ENCODE measurements around the gene PEX5L. TPM values are rescaled to one million over a fixed set of nuclear protein-coding genes. Genes with fewer than 3 reads are reported as not detected.

The PEX5L gene
- total RNA-seq, 1 experiment from 2014 or later, result not detected

DNA sequence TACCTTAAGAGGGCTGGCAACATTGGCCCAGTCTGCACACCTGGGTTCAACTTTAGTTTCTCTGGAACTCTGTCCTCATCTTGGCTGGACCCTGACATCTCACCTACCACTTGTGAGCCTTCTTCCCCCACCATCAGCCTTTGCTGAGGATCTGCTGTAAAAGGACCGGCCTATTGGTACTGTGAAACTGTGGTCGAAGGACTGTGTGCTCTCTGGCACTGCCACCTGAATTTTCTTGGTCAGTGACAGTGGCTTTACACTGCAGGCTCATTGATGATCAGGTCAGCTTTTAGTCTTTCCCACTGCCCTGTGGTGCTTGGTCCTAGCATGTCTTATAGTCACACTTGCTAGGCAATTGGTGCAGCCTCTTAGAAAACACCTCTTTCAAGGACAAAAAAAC is 86.9 kb downstream of the PEX5L start:
- CTCF ChIA-PET, result no interaction called here
- Histone ChIP-seq H2AFZ (ENCODE audit: low read depth, low read length, poor library complexity, severe bottlenecking) (no peak overlapping the region), H3K9ac (ENCODE audit: low read length) (no peak overlapping the region), H4K20me1 (ENCODE audit: insufficient read depth) (no peaks in the 10 kb centered on the region), H3K9me2 (ENCODE audit: insufficient read depth) (no peaks in the 10 kb centered on the region), H3K9me3 (ENCODE audit: control insufficient read depth in 1 of 2, insufficient read depth in 1 of 2, low read depth in 1 of 2, low read length in 2 of 2) (no peaks in the 10 kb centered on the region), H3K4me1 (ENCODE audit: control insufficient read depth in 1 of 2, insufficient read depth in 2 of 2, low read length in 2 of 2) (no peaks in the 10 kb centered on the region), H3K4me2 (ENCODE audit: low read length) (no peak overlapping the region), H3K4me3 (replicated peaks in 1 of 2; ENCODE audit: low read depth in 1 of 2, low read length in 2 of 2) (no peak overlapping the region), H3K27me3 (ENCODE audit: insufficient read depth, low read length) (peaks cover 42% of the 10 kb centered on the region), H3K36me3 (ENCODE audit: control insufficient read depth in 1 of 2, insufficient read depth in 2 of 2, low read length in 2 of 2) (no peaks in the 10 kb centered on the region), H3K79me2 (ENCODE audit: insufficient read depth, low read length) (no peaks in the 10 kb centered on the region), H3K27ac (ENCODE audit: low read depth, low read length) (no peak overlapping the region)
- no peak for ATAC-seq
- TF ChIP-seq ELF1 (IDR thresholded peaks at IDR 0.05; ENCODE audit: borderline replicate concordance, low read depth), result no peak
- TF ChIP-seq, protein P1, sequence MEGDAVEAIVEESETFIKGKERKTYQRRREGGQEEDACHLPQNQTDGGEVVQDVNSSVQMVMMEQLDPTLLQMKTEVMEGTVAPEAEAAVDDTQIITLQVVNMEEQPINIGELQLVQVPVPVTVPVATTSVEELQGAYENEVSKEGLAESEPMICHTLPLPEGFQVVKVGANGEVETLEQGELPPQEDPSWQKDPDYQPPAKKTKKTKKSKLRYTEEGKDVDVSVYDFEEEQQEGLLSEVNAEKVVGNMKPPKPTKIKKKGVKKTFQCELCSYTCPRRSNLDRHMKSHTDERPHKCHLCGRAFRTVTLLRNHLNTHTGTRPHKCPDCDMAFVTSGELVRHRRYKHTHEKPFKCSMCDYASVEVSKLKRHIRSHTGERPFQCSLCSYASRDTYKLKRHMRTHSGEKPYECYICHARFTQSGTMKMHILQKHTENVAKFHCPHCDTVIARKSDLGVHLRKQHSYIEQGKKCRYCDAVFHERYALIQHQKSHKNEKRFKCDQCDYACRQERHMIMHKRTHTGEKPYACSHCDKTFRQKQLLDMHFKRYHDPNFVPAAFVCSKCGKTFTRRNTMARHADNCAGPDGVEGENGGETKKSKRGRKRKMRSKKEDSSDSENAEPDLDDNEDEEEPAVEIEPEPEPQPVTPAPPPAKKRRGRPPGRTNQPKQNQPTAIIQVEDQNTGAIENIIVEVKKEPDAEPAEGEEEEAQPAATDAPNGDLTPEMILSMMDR (IDR thresholded peaks at IDR 0.05 in 2 of 3, conservative IDR thresholded peaks at IDR 0.05 in 1 of 3; ENCODE audit: borderline replicate concordance in 1 of 3, insufficient read depth in 1 of 3, low read depth in 2 of 3, low read length in 2 of 3), result no peak
- TF ChIP-seq RAD21 (IDR thresholded peaks at IDR 0.05; ENCODE audit: low read depth), result no peak
- no TSS peak for BruUV-seq (replicated peaks)
- intact Hi-C loops (cut with micrococcal nuclease), result no loop called here
- POLR2A ChIA-PET, result no interaction called here
- DNase-seq (ENCODE audit: low read depth, low spot score), result no peak
- RAD21 ChIA-PET (ENCODE audit: low non-redundant PET in 1 of 2, low total read pairs in 2 of 2, uncharacterized antibody in 2 of 2, unreplicated experiment in 2 of 2), result no interaction called here

DNA sequence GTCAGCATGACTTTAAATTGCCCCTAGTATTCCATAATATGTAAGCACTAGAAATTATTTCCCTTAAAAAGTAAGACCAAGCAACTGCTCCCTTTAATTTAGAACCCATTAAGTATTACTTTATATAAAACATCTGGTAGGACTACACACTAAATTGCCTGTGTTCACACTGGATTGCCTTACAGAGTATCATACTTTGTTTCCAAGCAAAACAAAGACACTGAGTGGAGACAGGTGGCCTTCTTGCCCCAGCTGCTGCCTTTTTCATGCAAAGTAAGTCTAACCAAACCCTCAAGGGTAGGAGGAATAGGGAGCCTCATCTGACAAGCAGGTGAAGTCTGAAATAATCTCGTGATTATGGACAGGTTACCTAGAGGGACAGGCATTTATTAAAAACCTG is 87.3 kb downstream of the PEX5L start:
- ChIA-PET POLR2A (no interaction called here), RAD21 (ENCODE audit: low non-redundant PET in 1 of 2, low total read pairs in 2 of 2, uncharacterized antibody in 2 of 2, unreplicated experiment in 2 of 2) (no interaction called here), CTCF (no interaction called here)
- no peaks in the 10 kb centered on the region for H3K79me2 ChIP-seq (ENCODE audit: insufficient read depth, low read length)
- no peak overlapping the region for H3K27ac ChIP-seq (ENCODE audit: low read depth, low read length)
- TF ChIP-seq EGR1 (IDR thresholded peaks at IDR 0.05; ENCODE audit: low read depth) (no peak), EZH2phosphoT487 (IDR thresholded peaks at IDR 0.05; ENCODE audit: borderline replicate concordance) (no peak), FOSL1 (IDR thresholded peaks at IDR 0.05; ENCODE audit: low read depth) (no peak), RAD21 (IDR thresholded peaks at IDR 0.05; ENCODE audit: low read depth) (no peak), ZFX (IDR thresholded peaks at IDR 0.05) (no peak), SP1 (IDR thresholded peaks at IDR 0.05; ENCODE audit: low read depth) (no peak), CEBPB (IDR thresholded peaks at IDR 0.05; ENCODE audit: low read depth) (no peak), JUND (IDR thresholded peaks at IDR 0.05) (no peak), EZH2 (IDR thresholded peaks at IDR 0.05) (no peak)
- TF ChIP-seq, protein P2, sequence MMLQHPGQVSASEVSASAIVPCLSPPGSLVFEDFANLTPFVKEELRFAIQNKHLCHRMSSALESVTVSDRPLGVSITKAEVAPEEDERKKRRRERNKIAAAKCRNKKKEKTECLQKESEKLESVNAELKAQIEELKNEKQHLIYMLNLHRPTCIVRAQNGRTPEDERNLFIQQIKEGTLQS (IDR thresholded peaks at IDR 0.05), result no peak
- TF ChIP-seq, protein P3, sequence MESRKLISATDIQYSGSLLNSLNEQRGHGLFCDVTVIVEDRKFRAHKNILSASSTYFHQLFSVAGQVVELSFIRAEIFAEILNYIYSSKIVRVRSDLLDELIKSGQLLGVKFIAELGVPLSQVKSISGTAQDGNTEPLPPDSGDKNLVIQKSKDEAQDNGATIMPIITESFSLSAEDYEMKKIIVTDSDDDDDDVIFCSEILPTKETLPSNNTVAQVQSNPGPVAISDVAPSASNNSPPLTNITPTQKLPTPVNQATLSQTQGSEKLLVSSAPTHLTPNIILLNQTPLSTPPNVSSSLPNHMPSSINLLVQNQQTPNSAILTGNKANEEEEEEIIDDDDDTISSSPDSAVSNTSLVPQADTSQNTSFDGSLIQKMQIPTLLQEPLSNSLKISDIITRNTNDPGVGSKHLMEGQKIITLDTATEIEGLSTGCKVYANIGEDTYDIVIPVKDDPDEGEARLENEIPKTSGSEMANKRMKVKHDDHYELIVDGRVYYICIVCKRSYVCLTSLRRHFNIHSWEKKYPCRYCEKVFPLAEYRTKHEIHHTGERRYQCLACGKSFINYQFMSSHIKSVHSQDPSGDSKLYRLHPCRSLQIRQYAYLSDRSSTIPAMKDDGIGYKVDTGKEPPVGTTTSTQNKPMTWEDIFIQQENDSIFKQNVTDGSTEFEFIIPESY (IDR thresholded peaks at IDR 0.05; ENCODE audit: extremely low read depth, insufficient replicate concordance, low read length), result no peak
- H4K20me1 ChIP-seq (ENCODE audit: insufficient read depth), result no peaks in the 10 kb centered on the region
- H2AFZ ChIP-seq (ENCODE audit: low read depth, low read length, poor library complexity, severe bottlenecking), result no peak overlapping the region
- BruUV-seq (replicated peaks), result no TSS peak
- H3K4me2 ChIP-seq (ENCODE audit: low read length), result no peak overlapping the region
- H3K9me3 ChIP-seq (ENCODE audit: control insufficient read depth in 1 of 2, insufficient read depth in 1 of 2, low read depth in 1 of 2, low read length in 2 of 2), result no peaks in the 10 kb centered on the region
- no peaks in the 10 kb centered on the region for H3K9me2 ChIP-seq (ENCODE audit: insufficient read depth)
- no peaks in the 10 kb centered on the region for H3K4me1 ChIP-seq (ENCODE audit: control insufficient read depth in 1 of 2, insufficient read depth in 2 of 2, low read length in 2 of 2)
- no peak overlapping the region for H3K9ac ChIP-seq (ENCODE audit: low read length)
- no peak for DNase-seq (ENCODE audit: low read depth, low spot score)
- intact Hi-C loops (cut with micrococcal nuclease), result no loop called here
- no peak for ATAC-seq
- no peak overlapping the region for H3K4me3 ChIP-seq (replicated peaks in 1 of 2; ENCODE audit: low read depth in 1 of 2, low read length in 2 of 2)
- H3K27me3 ChIP-seq (ENCODE audit: insufficient read depth, low read length), result peaks cover 47% of the 10 kb centered on the region
- no peaks in the 10 kb centered on the region for H3K36me3 ChIP-seq (ENCODE audit: control insufficient read depth in 1 of 2, insufficient read depth in 2 of 2, low read length in 2 of 2)

Measured in HCT116 (cell line).